A549 (cell line): ENCODE measurements around the gene SLC12A9. TPM values are rescaled to one million over a fixed set of nuclear protein-coding genes. Genes with fewer than 3 reads are reported as not detected.

Experiments used
- ATAC-seq, 2 experiments: fragments of 200-7000 bp in 1 of 2; fragments of >200 bp in 1 of 2; cut with Nextera tagmentation in 1 of 2; cut with Tn5 transposase in 1 of 2; 3 replicates each; pipeline versions ENCODE4 v1.8.0 to v1.9.1; 2018 to 2020; ENCODE audit warnings: mild to moderate bottlenecking in 1 of 2, moderate library complexity in 1 of 2
- CTCF ChIA-PET: fragments of 300-600 bp; sonication (Branson Sonifier 250); formaldehyde crosslinking; extraction: SDS; loops from one replicate; lab custom pipeline; 2021; ENCODE audit warnings: antibody characterized with exemption, inconsistent platforms; lab: Yijun Ruan, JAX
- POLR2A ChIA-PET: fragments of 350-600 bp; formaldehyde crosslinking; extraction: SDS; loops from one replicate; lab custom pipeline; 2021; ENCODE audit warnings: antibody characterized with exemption, inconsistent platforms; lab: Yijun Ruan, JAX
- DNase-seq, 2 experiments: peaks; one replicate each; pipeline versions ENCODE4 v3.0.0 to v3.0.0-alpha.2; 2011 to 2016; ENCODE audit warnings: low read depth in 1 of 2, low spot score in 1 of 2
- FAIRE-seq: peaks from 2 replicates; lab custom pipeline; 2011; peaks lifted over from hg19 to GRCh38; lab: Jason Lieb, UNC
- H3K27ac ChIP-seq, 2 experiments: fragments of >200 bp; sonication (Bioruptor Twin); formaldehyde crosslinking; 3 replicates each; pipeline ENCODE4 v1.5.1; 2016 to 2017
- H3K4me1 ChIP-seq: fragments of >200 bp; sonication (Bioruptor Twin); formaldehyde crosslinking; 3 replicates; pipeline ENCODE4 v1.6.1; 2016
- H3K4me2 ChIP-seq: fragments of >200 bp; sonication (Bioruptor Twin); formaldehyde crosslinking; 3 replicates; pipeline ENCODE4 v1.6.1; 2016
- H3K4me3 ChIP-seq: fragments of >200 bp; sonication (Bioruptor Twin); formaldehyde crosslinking; 3 replicates; pipeline ENCODE4 v1.5.1; 2016
- H3K9me3 ChIP-seq: fragments of >200 bp; sonication (Bioruptor Twin); formaldehyde crosslinking; 3 replicates; pipeline ENCODE4 v1.6.1; 2016
- ATOH8 ChIP-seq: fragments of 250-450 bp; sonication (Bioruptor Pico); IDR thresholded peaks from 2 replicates; pipeline ENCODE4 v1.5.0; 2020; ENCODE audit warnings: low read depth, mild to moderate bottlenecking, moderate library complexity
- CBX2 ChIP-seq: fragments of 200-600 bp; sonication (generic); IDR thresholded peaks from 2 replicates; pipeline ENCODE4 v1.6.1; 2016; ENCODE audit warnings: low read depth, mild to moderate bottlenecking, borderline replicate concordance
- CHD4 ChIP-seq: fragments of 200-600 bp; sonication (generic); IDR thresholded peaks from 2 replicates; pipeline ENCODE4 v1.6.1; 2016; ENCODE audit warnings: antibody characterized with exemption, mild to moderate bottlenecking, borderline replicate concordance
- E2F6 ChIP-seq: IDR thresholded peaks from 2 replicates; pipeline ENCODE4 v1.6.1; 2012; ENCODE audit warnings: low read depth, borderline replicate concordance
- EHF ChIP-seq: fragments of 250-450 bp; sonication (Bioruptor Pico); IDR thresholded peaks from 2 replicates; pipeline ENCODE4 v1.5.0; 2020; ENCODE audit warnings: mild to moderate bottlenecking
- ELK1 ChIP-seq: fragments of 150-350 bp; IDR thresholded peaks from 2 replicates; pipeline ENCODE4 v1.6.1; 2014; ENCODE audit warnings: low read depth, mild to moderate bottlenecking, low read length
- EP300 ChIP-seq, 2 experiments: fragments of >200 bp; sonication (Bioruptor Twin); formaldehyde crosslinking; IDR thresholded peaks; 2 replicates in 1 of 2; 3 replicates in 1 of 2; pipeline ENCODE4 v1.6.1; 2016 to 2017
- FOXS1 ChIP-seq: fragments of 250-450 bp; sonication (Bioruptor Pico); IDR thresholded peaks from 2 replicates; pipeline ENCODE4 v1.5.0; 2020; ENCODE audit warnings: mild to moderate bottlenecking, moderate library complexity
- GATA3 ChIP-seq: IDR thresholded peaks from 2 replicates; pipeline ENCODE4 v1.6.1; 2012; ENCODE audit warnings: borderline replicate concordance
- HEYL ChIP-seq: fragments of 250-450 bp; sonication (Bioruptor Pico); IDR thresholded peaks from 2 replicates; pipeline ENCODE4 v1.8.0; 2021; ENCODE audit warnings: mild to moderate bottlenecking, moderate library complexity
- JUN ChIP-seq, 2 experiments: fragments of >200 bp; sonication (Bioruptor Twin); formaldehyde crosslinking; IDR thresholded peaks; 2 replicates in 1 of 2; 3 replicates in 1 of 2; pipeline ENCODE4 v1.6.1; 2016 to 2017
- KDM1A ChIP-seq: fragments of 200-600 bp; sonication (generic); IDR thresholded peaks from 2 replicates; pipeline ENCODE4 v1.6.1; 2016; ENCODE audit warnings: low read depth, mild to moderate bottlenecking
- KDM5A ChIP-seq: fragments of 200-600 bp; sonication (generic); IDR thresholded peaks from 2 replicates; pipeline ENCODE4 v1.6.1; 2016; ENCODE audit warnings: antibody characterized with exemption, mild to moderate bottlenecking
- MAFK ChIP-seq: fragments of 450-650 bp; IDR thresholded peaks from 2 replicates; pipeline ENCODE4 v1.6.1; 2014; ENCODE audit not compliant: partially characterized antibody
- MAX ChIP-seq: IDR thresholded peaks from 2 replicates; pipeline ENCODE4 v1.6.1; 2012
- MAZ ChIP-seq: fragments of 150-350 bp; IDR thresholded peaks from 2 replicates; pipeline ENCODE4 v1.6.1; 2014; ENCODE audit warnings: antibody characterized with exemption, low read depth, low read length, borderline replicate concordance
- NFE2L2 ChIP-seq: fragments of 150-350 bp; conservative IDR thresholded peaks from 2 replicates; pipeline ENCODE4 v1.6.1; 2014; ENCODE audit warnings: low read length
- NR3C1 ChIP-seq: fragments of >200 bp; sonication (Bioruptor Twin); formaldehyde crosslinking; IDR thresholded peaks from 3 replicates; pipeline ENCODE4 v1.6.1; 2017
- PBX3 ChIP-seq: IDR thresholded peaks from 2 replicates; pipeline ENCODE4 v1.6.1; 2012
- POLR2A ChIP-seq: IDR thresholded peaks from 2 replicates; pipeline ENCODE4 v1.6.1; 2012; ENCODE audit warnings: mild to moderate bottlenecking, low read length
- POLR2AphosphoS2 ChIP-seq: conservative IDR thresholded peaks from 2 replicates; pipeline ENCODE4 v1.6.1; 2012; ENCODE audit warnings: low read length, improper control_type of control experiment, inconsistent platforms
- RCOR1 ChIP-seq: fragments of 150-350 bp; IDR thresholded peaks from 2 replicates; pipeline ENCODE4 v1.6.1; 2014; ENCODE audit warnings: antibody characterized with exemption, low read length, low read depth
- RFX5 ChIP-seq: fragments of 450-650 bp; IDR thresholded peaks from 2 replicates; pipeline ENCODE4 v1.7.1; 2014; ENCODE audit warnings: antibody characterized with exemption, mild to moderate bottlenecking, moderate library complexity
- TFCP2L1 ChIP-seq: fragments of 250-450 bp; sonication (Bioruptor Pico); IDR thresholded peaks from 2 replicates; pipeline ENCODE4 v1.5.0; 2021; ENCODE audit warnings: mild to moderate bottlenecking
- ZC3H11A ChIP-seq: fragments of 450-650 bp; IDR thresholded peaks from 2 replicates; pipeline ENCODE4 v1.6.1; 2014; ENCODE audit warnings: antibody characterized with exemption, mild to moderate bottlenecking
- ZFP36 ChIP-seq: fragments of 450-650 bp; IDR thresholded peaks from 2 replicates; pipeline ENCODE4 v1.6.1; 2014; ENCODE audit warnings: borderline replicate concordance; ENCODE audit not compliant: partially characterized antibody
- ZNF302 ChIP-seq: fragments of 250-450 bp; sonication (Bioruptor Pico); IDR thresholded peaks from 2 replicates; pipeline ENCODE4 v1.9.0; 2021; ENCODE audit warnings: inconsistent platforms, mild to moderate bottlenecking, moderate library complexity
- ZSCAN20 ChIP-seq: fragments of 250-450 bp; sonication (Bioruptor Pico); IDR thresholded peaks from 2 replicates; pipeline ENCODE4 v1.8.0; 2022; ENCODE audit warnings: mild to moderate bottlenecking, moderate library complexity
- WGBS: methylation state at CpG from one replicate; pipeline ENCODE4 v1.1.6; 2017; ENCODE audit errors: missing lambda C conversion rate; 5-methylcytosine and 5-hydroxymethylcytosine counted together
- polyA plus RNA-seq, 4 experiments: library from polyadenylated mRNA; depleted of rRNA in 3 of 4; stranded (reverse); fragments of >200 nt; fragmentation: RNase III in 1 of 4; extraction: RNeasy Plus Mini Kit Qiagen cat#74134 plus additional on column Dnase treatment in 1 of 4; gene quantifications; 2 replicates in 3 of 4; 3 replicates in 1 of 4; pipeline ENCODE4 v1.2.3, GENCODE V29; 2011 to 2017

Gene SLC12A9
- polyA plus RNA-seq, 2 of the 4 experiments (the other 2 are of a cell fraction) = 6.2 to 13.4 TPM

GRCh38 chr7:100818366-100818765 is 34.1 kb upstream of the SLC12A9 start:
- 94% methylated on average over 9 of the region's 9 CpGs for WGBS
- no peak for TF ChIP-seq EP300 (IDR thresholded peaks at IDR 0.05)
- no peak for TF ChIP-seq MAFK
- no peak for TF ChIP-seq NFE2L2
- TF ChIP-seq ZFP36 = no peak
- no peak for TF ChIP-seq ZC3H11A
- no peak for TF ChIP-seq CHD4
- TF ChIP-seq GATA3 = no peak
- no peak for TF ChIP-seq KDM5A
- TF ChIP-seq MAZ = no peak
- TF ChIP-seq ZSCAN20 (CRISPR knock-in tag) = no peak
- no peak for TF ChIP-seq POLR2AphosphoS2
- no peak for TF ChIP-seq CBX2
- TF ChIP-seq MAX = no peak
- no peak for TF ChIP-seq RFX5
- TF ChIP-seq E2F6 = no peak
- TF ChIP-seq NR3C1 = no peak
- no peak for TF ChIP-seq RCOR1
- TF ChIP-seq HEYL (CRISPR knock-in tag) = no peak
- TF ChIP-seq, all 56 proteins: peak for 0
- no peak overlapping the region for H3K27ac ChIP-seq
- H3K4me2 ChIP-seq = no peak overlapping the region
- no peaks in the 10 kb centered on the region for H3K9me3 ChIP-seq
- FAIRE-seq (no peak), DNase-seq (no peak), ATAC-seq (no peak)
- H3K4me1 ChIP-seq = peaks cover 13% of the 10 kb centered on the region; the same call in 2 of the 3 replicates
- H3K4me3 ChIP-seq = no peak overlapping the region
- CTCF ChIA-PET = interaction anchor here (0.8 to 2.7 kb wide), 8 partner anchors 10 to 230 kb away, joined by 3 to 10 read pairs (median 3); partner anchors contain the start of gene SLC12A9
- POLR2A ChIA-PET = interaction anchor here (0.7 kb wide), 1 partner anchor 128 kb away, joined by 3 read pairs; no protein-coding TSS in a partner anchor

GRCh38 chr7:100818825-100819224 is 33.7 kb upstream of the SLC12A9 start:
- ATAC-seq (no peak), DNase-seq (no peak), FAIRE-seq (no peak)
- no peaks in the 10 kb centered on the region for H3K9me3 ChIP-seq
- POLR2A ChIA-PET = interaction anchor here (0.7 kb wide), 1 partner anchor 128 kb away, joined by 3 read pairs; no protein-coding TSS in a partner anchor
- 93% methylated on average over 6 of the region's 6 CpGs for WGBS
- no peak overlapping the region for H3K4me3 ChIP-seq
- no peak overlapping the region for H3K27ac ChIP-seq
- peaks cover 9% of the 10 kb centered on the region; the same call in 2 of the 3 replicates for H3K4me1 ChIP-seq
- TF ChIP-seq PBX3 (no peak), POLR2AphosphoS2 (no peak), ZNF302 (CRISPR knock-in tag) (no peak), FOXS1 (CRISPR knock-in tag) (no peak), ATOH8 (CRISPR knock-in tag) (no peak), KDM1A (no peak), JUN (IDR thresholded peaks at IDR 0.05) (no peak), EHF (CRISPR knock-in tag) (no peak), ELK1 (no peak), E2F6 (no peak), RCOR1 (no peak), POLR2A (no peak), TFCP2L1 (CRISPR knock-in tag) (no peak)
- TF ChIP-seq, all 56 proteins: peak for 0
- CTCF ChIA-PET = interaction anchor here (0.8 to 2.7 kb wide), 6 partner anchors 9 to 230 kb away, joined by 3 to 10 read pairs (median 3); partner anchors contain the start of gene SLC12A9
- no peak overlapping the region for H3K4me2 ChIP-seq
